ENCODE results near the gene NEK8.
A peak's percentile ranks its signal among the peaks of the same experiment; 100 is the strongest.

NEK8 gene

DNA sequence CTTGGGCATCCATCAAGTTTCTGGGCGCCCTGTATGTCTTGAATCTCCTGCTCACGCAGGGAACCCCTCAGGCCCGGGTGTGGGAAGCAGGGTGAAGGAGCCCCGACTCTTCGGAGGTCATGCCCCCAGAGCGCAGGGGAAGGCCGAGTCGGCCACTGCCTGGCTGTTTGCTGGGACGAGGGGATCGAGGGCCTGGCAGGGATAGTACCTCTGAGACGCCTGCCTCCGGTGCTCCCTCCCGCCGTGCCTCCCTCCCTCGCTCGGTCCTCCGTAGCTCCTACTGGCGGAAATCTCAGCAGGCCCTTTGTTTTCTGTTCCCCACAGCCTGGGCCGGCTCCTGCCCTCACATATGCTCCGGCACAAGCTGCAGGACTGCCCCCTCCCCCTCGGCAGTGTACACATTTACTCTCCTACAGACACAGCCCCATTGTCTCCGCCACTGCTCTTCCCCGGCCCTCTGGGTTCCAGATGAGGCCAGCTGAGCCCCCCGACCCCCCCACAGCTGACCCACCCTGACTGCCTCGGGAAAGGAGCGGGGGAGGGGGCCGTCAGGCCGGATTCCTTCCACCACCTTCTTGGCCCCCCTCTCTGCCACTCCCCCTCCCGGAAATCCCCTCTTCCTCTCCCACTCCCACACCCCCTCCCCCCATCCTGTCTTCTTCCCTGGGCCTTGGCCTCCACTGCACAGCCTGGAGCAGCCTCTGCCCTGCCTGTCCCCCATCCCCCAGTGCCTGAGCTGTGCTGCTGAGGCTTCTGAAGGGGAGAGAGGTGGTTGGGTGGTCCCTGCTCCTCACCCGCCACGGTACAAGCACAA is 16.6 kb downstream of the NEK8 start:
- DNase-seq: peak in 1 of 2 experiments; percentile 11

DNA sequence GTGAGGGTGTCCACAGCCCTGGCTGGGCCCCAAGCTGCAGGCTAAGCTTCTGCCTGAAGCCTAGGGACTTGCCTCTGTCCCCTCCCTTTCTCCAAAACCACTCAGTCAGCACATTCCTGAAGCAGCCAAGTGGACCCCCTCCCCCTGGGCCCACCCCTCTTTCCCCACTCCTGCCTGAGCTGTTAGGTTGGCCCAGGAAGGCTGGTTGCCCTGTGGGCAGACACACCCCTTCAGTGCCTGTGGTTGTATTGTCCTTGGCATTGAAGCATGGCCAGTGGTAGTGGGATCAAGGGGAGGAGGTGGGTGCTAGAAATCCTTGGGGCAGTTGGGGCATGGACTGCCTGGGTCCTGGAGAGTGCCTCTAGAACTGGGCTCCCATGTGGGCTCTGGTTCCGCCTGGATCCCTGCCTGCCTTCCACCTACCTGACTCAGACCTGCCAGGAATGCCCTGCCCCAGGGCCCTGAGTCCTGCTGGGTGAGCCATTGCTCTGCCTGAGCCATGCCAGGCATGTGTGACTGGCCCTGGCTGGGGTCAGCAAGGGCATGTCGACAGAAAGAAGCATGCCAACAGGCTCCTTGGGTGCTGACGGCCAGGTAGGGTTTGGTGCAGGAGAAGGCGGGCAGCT is 17.3 kb downstream of the NEK8 start:
- no peak for DNase-seq

DNA sequence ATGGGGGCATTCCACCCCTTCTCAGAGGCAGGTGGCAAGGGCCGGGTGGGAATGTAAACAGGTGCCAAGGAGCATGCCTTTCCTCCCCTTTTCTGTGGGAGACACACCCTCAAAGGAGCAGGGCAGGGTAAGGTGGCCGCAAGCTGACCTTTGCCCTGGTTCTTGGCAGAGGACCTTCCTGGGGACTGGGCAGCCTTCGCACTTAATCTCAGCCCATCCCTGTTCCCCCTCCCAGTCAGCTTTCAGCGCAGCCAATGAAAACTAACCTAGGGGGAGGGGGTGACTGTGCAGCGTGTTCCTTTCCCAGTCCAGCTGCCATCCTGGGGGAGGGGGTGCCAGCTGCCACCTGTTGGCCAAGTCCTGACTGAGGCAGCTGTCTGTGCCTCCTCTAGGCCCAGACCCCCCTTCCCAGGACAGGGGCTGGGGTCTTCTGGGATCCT is 18.0 kb downstream of the NEK8 start:
- DNase-seq: no peak

DNA sequence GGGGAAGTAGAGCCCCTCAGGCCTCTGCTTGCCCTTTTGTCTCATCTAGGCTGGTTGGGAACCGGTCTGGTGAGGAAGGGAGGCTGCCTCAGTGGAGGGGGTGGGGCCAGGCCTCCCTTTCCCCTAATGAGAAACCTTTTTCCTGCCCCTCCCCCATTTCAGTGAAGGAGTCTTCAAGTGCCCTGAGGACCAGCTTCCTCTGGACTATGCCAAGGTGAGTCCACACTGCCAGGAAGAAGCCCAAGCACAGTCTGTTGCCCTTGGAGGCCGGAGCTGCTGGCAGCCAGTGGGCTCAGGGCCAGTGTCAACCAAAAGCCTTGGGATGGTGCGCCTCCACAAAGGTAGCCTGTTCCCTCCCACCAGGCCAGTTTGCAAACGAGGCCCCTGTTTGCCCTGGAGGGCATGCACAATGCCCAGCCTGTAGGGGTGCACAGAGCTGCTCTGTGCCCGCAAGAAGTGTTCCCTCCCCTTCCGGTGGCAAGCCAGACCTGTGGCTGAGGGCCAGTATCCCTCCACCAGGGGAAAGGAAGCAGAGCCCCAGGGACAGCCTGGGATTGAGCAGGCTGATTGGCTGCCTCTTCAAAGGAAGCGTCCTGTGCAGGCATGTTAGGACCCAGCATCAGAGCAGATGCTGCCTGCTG is 18.6 kb downstream of the NEK8 start:
- DNase-seq: no peak

DNA sequence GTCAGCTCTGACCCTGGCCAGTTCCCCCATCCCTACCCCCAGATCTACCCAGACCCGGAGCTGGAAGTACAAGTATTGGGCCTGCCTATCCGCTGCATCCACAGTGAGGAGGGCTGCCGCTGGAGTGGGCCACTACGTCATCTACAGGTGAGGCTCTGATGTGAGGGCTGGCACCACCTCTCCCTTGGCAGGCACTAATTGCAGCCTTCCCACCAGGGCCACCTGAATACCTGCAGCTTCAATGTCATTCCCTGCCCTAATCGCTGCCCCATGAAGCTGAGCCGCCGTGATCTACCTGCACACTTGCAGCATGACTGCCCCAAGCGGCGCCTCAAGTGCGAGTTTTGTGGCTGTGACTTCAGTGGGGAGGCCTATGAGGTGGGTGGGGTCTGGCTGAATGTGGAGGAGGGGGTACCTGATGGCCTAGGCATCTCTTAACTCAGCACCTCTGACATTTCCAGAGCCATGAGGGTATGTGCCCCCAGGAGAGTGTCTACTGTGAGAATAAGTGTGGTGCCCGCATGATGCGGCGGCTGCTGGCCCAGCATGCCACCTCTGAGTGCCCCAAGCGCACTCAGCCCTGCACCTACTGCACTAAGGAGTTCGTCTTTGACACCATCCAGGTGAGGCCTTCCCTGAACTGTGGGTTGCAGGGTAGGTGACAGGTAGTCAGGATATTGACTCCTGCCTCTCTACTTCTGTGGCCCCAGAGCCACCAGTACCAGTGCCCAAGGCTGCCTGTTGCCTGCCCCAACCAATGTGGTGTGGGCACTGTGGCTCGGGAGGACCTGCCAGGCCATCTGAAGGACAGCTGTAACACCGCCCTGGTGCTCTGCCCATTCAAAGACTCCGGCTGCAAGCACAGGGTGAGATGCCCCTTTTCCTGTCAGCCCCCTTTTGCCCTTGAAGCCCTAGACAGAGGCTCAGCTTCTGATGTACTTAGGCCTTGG is 19.5 kb downstream of the NEK8 start:
- DNase-seq: no peak

DNA sequence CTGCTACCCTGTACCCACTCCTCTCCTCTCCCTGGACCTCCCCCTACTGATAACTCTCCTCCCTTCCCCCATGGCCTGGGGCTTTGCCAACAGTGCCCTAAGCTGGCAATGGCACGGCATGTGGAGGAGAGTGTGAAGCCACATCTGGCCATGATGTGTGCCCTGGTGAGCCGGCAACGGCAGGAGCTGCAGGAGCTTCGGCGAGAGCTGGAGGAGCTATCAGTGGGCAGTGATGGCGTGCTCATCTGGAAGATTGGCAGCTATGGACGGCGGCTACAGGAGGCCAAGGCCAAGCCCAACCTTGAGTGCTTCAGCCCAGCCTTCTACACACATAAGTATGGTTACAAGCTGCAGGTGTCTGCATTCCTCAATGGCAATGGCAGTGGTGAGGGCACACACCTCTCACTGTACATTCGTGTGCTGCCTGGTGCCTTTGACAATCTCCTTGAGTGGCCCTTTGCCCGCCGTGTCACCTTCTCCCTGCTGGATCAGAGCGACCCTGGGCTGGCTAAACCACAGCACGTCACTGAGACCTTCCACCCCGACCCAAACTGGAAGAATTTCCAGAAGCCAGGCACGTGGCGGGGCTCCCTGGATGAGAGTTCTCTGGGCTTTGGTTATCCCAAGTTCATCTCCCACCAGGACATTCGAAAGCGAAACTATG is 20.4 kb downstream of the NEK8 start:
- DNase-seq: no peak

DNA sequence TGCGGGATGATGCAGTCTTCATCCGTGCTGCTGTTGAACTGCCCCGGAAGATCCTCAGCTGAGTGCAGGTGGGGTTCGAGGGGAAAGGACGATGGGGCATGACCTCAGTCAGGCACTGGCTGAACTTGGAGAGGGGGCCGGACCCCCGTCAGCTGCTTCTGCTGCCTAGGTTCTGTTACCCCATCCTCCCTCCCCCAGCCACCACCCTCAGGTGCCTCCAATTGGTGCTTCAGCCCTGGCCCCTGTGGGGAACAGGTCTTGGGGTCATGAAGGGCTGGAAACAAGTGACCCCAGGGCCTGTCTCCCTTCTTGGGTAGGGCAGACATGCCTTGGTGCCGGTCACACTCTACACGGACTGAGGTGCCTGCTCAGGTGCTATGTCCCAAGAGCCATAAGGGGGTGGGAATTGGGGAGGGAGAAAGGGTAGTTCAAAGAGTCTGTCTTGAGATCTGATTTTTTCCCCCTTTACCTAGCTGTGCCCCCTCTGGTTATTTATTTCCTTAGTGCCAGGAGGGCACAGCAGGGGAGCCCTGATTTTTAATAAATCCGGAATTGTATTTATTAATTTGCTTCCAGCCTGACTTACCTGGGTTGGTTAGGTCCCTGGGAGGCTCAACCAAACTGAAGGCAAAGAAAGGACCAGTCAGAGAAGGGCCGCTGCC is 21.1 kb downstream of the NEK8 start:
- DNase-seq: no peak

DNA sequence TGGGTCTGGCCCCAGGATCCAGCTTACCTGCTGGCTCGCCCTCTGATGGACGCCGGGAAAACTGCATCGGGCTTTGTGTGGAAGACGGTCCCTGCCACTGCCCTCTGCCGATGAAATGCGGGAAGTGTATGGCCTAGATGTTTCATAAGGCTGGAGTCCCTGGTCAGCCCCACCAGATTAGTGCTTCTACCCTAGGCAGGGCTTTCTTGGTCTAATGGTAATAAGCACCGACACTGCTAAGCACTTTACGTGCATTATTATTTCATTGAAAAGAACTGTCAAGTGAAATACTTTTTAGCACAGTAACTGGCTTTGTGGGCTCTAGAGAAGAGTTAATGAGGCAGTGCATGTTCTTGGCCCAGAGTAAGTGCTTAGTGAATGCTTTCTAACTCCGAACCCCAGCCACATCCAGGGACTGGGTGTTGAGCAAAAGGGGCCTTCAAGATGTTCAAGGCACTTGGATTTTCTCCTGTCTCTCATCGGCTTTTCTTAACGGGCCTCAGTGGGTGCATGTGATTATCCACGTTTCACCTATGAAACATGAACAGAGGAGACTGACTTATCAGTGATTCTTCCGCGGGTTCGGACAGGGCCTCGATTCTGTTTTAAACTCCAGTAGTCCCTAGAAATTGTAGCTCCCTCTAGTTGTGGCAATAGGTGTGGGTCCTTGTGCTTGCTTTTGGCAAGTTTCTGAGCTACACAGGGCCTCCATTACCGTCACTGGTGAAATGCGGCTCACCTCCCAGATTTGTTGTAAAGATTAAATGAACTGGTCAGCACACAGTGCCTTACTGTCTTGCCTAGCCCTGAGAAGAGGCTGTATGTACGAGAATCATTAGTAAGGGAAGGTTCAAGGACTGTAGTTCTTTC is 21.8 kb downstream of the NEK8 start:
- peak; percentile 85 to 87 for DNase-seq

DNA sequence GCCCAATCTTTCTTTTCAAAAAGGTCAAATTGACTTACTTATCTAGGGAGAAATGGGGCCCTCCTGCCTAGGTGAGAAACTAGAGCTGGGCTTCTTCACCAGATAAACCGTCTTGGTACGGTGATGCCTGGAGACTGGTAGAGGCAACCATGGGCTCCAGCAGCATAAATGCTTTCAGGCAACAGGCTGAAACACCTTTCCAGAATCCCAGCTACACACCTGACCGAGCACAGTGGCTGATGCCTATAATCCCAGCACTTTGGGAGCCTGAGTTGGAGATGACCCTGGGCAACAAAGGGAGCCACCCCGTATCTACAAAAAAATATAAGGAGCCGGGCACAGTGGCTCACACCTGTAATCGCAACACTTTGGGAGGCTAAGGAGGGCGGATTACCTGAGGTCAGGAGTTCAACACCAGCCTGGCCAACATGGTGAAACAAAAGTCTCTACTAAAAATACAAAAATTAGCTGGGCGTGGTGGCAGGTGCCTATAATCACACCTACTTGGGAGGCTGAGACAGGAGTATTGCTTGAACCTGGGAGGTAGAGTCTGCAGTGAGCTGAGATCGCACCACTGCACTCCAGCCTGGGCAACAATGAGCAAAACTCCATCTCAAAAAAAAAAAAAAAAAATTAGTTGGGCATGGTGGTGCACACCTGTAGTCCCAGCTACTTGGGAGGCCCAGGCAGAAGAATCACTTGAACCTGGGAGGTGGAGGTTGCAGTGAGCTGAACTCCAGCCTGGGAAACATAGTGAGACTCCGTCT is 23.2 kb downstream of the NEK8 start:
- DNase-seq: no peak

DNA sequence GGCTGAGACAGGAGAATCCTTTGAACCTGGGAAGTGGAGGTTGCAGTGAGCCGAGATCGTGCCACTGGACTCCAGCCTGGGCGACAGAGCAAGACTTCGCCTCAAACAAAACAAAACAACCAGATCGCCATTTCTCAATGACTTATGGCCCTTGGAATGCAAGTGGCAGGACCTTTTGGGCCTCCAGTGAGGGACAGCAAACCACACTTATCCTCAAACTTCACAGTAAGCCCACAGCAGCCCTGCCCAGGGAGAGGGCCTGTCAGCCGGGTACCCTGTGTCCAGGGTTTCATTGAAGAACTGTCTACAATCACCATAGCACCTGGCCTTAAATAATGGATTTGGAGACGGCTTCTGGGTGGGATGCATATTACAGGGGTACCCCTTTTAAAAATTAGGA is 26.9 kb downstream of the NEK8 start:
- DNase-seq: no peak

DNA sequence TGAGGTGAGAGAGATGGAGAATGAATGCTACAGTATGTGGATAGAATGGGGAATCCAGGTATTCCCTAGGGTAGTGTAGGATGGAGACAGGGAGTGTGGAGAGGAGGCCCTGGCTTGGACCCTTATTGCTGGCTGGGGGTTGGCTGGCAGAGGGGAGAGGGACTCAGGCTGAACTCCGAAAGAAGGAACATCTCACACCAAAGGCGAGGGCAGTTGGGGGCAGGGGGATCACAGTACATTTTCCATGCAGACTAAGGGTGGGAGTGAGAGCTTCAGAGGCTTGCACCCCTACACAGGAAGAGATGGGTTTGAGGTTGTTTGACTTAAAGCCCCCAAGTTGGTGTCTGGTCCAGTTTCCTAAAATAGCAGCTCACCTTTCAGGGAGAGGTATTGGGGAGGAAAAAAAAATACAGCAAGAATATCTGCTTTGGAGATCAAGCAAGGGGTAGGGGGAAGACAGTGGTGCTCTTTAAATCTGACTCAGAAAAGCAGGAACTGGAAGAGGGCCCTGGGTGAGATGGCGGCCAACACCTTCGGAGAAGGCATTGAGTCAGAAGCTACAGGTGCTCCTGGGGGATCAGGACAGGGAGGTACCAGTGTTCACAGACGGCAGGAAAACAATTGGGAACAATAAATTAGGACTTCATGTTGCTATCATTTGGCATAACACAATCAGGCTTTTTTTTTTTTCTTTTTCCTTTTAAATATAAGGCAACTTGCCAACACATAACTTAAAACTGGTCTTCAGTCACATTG is 27.6 kb downstream of the NEK8 start:
- no peak for DNase-seq

DNA sequence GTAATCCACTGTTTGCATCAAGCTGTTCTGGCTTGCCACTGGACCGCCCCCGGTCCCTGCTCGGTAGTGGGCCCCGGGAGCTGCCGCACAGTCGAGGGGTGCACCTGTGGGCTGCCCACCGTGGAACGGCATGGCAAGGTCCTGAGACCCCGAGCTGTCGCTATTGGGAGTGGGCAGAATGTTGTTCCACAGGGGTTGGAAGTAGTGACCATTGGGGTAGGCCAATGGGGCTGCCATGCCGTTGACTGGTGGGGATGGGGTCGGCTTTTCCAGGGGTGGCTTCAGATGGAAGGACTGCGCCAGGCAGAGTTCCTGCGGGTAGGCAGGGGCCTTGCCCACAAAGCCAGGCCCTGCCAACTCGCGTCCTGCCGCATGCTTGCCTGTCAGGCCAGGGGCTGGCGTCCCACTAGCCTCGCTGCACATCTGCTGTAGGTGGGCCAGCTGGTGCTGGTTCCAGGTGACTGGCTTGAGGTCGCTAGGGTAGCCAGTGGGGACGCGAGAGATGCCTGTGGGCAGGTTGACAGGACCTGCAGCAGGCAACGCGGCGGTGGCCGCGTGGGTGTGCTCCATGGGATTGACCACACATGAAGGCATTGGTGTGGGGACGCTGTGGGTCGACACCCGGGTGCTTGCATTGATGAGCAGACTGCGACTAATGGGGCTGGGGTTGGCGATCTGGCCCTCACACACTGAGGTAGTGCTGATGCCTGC is 30.0 kb downstream of the NEK8 start:
- no peak for DNase-seq

DNA sequence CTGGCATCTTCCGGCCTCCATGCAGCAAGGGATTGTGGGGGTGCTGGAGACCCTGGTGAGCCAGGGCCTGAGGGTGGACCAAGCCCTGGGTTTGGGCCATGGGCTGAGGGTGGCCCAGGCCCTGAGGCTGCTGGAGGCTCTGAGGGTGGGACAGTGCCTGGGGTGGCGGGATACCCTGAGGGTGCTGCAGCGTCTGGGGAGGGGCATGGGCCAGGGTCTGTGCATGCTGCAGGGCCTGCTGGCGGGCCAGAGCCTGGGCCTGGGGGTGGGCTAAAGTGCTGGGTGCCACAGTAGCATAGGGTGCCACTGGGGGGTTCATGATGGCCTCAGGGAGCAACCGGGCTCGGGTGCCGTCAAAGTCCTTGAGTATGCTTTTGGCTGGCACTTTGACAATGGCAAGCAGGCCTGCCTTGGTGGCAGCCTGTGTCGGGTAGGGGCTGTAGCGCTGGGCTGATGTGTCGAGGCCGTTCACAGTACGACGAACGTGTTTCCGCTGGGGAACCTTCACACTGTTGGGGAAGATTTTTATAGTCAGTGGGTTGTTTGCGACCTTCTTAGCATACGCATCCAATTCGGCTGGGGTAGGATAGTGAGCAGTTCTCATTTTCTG is 30.8 kb downstream of the NEK8 start:
- DNase-seq: no peak

DNA sequence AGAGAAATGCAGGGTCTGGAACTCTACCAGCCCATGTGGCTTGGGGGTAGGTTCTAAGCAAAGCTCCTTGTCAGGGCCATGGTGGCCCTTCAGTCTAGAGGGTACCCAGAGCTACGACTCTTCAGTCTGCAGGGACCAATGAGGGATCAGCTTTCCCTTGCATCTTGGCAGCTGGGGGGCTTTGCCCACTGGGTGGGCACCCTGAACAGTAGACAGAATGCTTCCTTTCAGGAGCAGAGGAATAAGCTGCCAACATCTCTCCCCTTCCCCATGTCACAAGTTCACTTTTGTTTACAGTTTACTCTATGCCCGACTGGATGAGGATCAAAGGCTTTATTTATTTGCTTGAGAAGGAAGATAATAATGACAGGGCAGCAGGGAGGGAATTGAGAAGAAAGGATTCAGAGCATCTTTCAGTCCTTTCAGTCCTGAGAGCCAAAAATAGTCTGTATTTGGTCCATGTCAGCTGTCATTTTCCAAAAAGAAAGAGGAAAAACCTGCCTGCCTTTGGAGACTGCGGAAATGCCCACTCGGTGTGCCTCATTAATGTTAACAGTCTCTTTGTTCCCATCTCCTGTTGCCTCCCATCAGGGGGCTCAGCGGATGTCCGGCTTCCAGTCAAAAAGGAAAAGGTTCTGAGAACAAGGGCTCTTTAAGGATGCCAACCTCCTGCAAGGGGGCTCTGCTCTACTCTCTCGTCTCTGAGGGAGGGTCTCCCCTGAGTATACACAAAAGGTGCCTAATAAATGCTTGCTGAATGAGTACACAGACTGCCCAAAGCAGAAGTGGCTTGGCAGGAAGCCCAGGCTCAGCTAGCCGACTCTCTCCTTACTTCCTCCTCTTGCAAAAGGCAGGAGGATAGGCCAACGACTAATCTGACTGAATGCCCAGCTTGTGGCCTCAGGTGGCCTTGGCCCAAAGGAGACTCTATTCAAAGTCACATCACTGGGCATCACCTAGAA is 32.3 kb downstream of the NEK8 start:
- no peak for DNase-seq

DNA sequence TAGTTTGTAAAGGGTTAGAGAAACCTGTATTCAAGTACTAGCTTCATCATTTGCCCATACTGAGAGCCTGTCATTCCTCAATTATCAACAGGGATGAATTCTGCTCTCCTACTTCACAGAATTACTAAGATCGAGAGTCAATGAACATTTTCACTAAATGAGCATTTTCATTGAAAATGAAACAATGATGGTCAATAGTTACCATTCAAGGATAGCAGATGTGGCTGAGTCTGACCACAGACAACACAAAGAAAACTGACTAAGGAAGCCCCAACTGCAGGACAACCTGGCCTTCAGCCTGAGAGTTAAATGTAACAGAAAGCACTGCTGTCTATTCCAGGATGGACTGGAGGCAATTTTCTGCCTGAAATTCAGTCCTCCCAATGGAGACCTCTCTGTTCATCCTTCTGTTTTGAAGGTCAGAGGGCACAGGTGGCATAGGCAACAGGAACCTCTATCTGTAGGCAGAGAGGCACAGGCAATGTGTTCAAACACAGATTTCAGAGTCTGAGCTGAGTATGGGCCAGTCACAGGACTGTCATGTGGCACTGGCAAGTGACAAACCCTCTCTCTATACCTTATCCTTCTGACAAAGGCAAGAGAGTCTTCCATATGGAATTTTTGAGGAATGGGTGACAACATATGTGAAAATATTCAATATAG is 34.7 kb downstream of the NEK8 start:
- no peak for DNase-seq

DNA sequence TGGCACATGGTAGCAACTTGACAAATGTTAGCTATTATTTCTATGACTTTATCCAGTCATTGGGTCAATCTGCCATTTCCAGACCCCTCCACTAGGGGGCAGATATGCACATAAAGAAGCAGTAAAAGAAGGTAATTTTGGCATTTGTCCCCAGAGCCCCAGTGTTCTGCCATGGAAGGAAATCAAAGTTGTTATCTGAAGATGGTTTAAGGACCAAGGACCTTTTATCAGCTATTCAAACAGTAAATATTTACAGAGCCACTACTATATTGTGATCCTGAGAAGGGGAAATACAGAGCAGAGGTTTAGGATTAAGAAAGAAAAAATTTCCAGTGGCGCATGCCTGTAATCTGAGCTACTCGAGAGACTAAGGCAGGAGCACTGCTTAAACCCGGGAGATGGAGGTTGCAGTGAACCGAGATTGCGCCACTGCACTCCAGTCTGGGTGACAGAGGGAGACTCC is 35.2 kb downstream of the NEK8 start:
- peak; percentile 42 to 62 for DNase-seq
